OCI-LY7 (cell line): ENCODE measurements around the gene ADAMTS2. TPM values are rescaled to one million over a fixed set of nuclear protein-coding genes. Genes with fewer than 3 reads are reported as not detected.

ENCODE experiments used
- BruUV-seq: library from RNA; stranded (reverse); fragments of 400-500 nt; replicated peaks from 2 replicates; lab custom pipeline; 2021; lab: Mats Ljungman, UMichigan
- CTCF ChIA-PET: fragments of 300-600 bp; sonication (Branson Sonifier 250); formaldehyde crosslinking; loops from one replicate; lab custom pipeline; 2022; ENCODE audit warnings: antibody characterized with exemption; ENCODE audit not compliant: unreplicated experiment; lab: Charles Lee
- POLR2A ChIA-PET: fragments of 300-600 bp; sonication (Branson Sonifier 250); formaldehyde crosslinking; loops from one replicate; lab custom pipeline; 2022; ENCODE audit warnings: antibody characterized with exemption; lab: Charles Lee
- DNase-seq: peaks from one replicate; pipeline ENCODE4 v3.0.0-alpha.2; 2015; ENCODE audit warnings: low spot score
- H2AFZ ChIP-seq: fragments of 200-600 bp; sonication (generic), shearing (Covaris generic); 2 replicates; pipeline ENCODE4 v1.6.1; 2014; ENCODE audit warnings: mild to moderate bottlenecking, antibody characterized with exemption, low read length, moderate library complexity
- H3K27ac ChIP-seq: fragments of 200-600 bp; sonication (generic); 2 replicates; pipeline ENCODE4 v1.5.1; 2014; ENCODE audit warnings: mixed run types, low read depth, mild to moderate bottlenecking, moderate library complexity, low read length, inconsistent platforms; ENCODE audit not compliant: poor library complexity, severe bottlenecking
- H3K36me3 ChIP-seq: fragments of 200-600 bp; sonication (generic); 2 replicates; pipeline ENCODE4 v1.6.1; 2014; ENCODE audit warnings: mild to moderate bottlenecking, antibody characterized with exemption, low read length, moderate library complexity, mixed read lengths; ENCODE audit not compliant: insufficient read depth
- H3K4me1 ChIP-seq: fragments of 200-600 bp; sonication (generic); 2 replicates; pipeline ENCODE4 v1.5.1; 2014; ENCODE audit warnings: mild to moderate bottlenecking, low read length; ENCODE audit not compliant: insufficient read depth, poor library complexity, severe bottlenecking
- H3K4me2 ChIP-seq: fragments of 200-600 bp; sonication (generic); 2 replicates; pipeline ENCODE4 v1.6.1; 2014; ENCODE audit warnings: mild to moderate bottlenecking, low read length
- H3K4me3 ChIP-seq: fragments of 200-600 bp; sonication (generic); 2 replicates; pipeline ENCODE4 v1.5.1; 2014; ENCODE audit warnings: mild to moderate bottlenecking, low read depth, low read length; ENCODE audit not compliant: poor library complexity, severe bottlenecking
- H3K79me2 ChIP-seq: fragments of 200-600 bp; sonication (generic); 2 replicates; pipeline ENCODE4 v1.6.1; 2016; ENCODE audit warnings: low read depth, mild to moderate bottlenecking, low read length, moderate library complexity, mixed read lengths; ENCODE audit not compliant: insufficient read depth
- H3K9me2 ChIP-seq: fragments of 200-600 bp; sonication (generic); 2 replicates; pipeline ENCODE4 v1.6.1; 2016; ENCODE audit warnings: mild to moderate bottlenecking, low read length, mixed read lengths; ENCODE audit not compliant: insufficient read depth
- H3K9me3 ChIP-seq: fragments of 200-600 bp; sonication (generic); 2 replicates; pipeline ENCODE4 v1.6.1; 2014; ENCODE audit warnings: mild to moderate bottlenecking, mixed run types, low read length, mixed read lengths
- H4K20me1 ChIP-seq: fragments of 200-600 bp; sonication (generic); 2 replicates; pipeline ENCODE4 v1.6.1; 2014; ENCODE audit warnings: mild to moderate bottlenecking, antibody characterized with exemption, low read length, moderate library complexity, mixed read lengths; ENCODE audit not compliant: insufficient read depth
- CTCF ChIP-seq: fragments of 200-600 bp; sonication (generic); conservative IDR thresholded peaks from 2 replicates; pipeline ENCODE4 v1.5.1; 2014; ENCODE audit warnings: mild to moderate bottlenecking, antibody characterized with exemption, low read length, moderate library complexity, mixed read lengths
- EZH2phosphoT487 ChIP-seq: fragments of 200-600 bp; sonication (generic); IDR thresholded peaks from 2 replicates; pipeline ENCODE4 v1.6.1; 2018; ENCODE audit warnings: low read depth, borderline replicate concordance, mild to moderate bottlenecking, mixed run types, antibody characterized with exemption, low read length, moderate library complexity, mixed read lengths
- intact Hi-C: fragments of 100-400 bp; cut with micrococcal nuclease; formaldehyde crosslinking; loops from one replicate; pipeline ENCODE4 v1.10.0; 2022; ENCODE audit not compliant: unreplicated experiment
- total RNA-seq, 2 experiments: library from RNA; depleted of rRNA in 1 of 2; stranded (reverse); fragments of >200 nt in 1 of 2; shearing (Covaris generic) in 1 of 2; gene quantifications; 2 replicates each; pipeline ENCODE4 v1.2.3, GENCODE V29; 2014 to 2022

Gene ADAMTS2
- total RNA-seq, 2 experiments from 2014 or later = not detected

- no TSS peak for BruUV-seq
- POLR2A ChIA-PET = no interaction called here
- H3K4me3 ChIP-seq = no peak overlapping the region
- H3K4me1 ChIP-seq = peaks cover 3% of the 10 kb centered on the region
- H4K20me1 ChIP-seq = no peaks in the 10 kb centered on the region
- DNase-seq = no peak
- no peaks in the 10 kb centered on the region for H3K9me3 ChIP-seq
- H3K9me2 ChIP-seq = no peaks in the 10 kb centered on the region
- H3K4me2 ChIP-seq = no peak overlapping the region
- H3K36me3 ChIP-seq = no peaks in the 10 kb centered on the region
- intact Hi-C loops = no loop called here
- H3K79me2 ChIP-seq = no peaks in the 10 kb centered on the region
- H2AFZ ChIP-seq = no peak overlapping the region
- no peak for TF ChIP-seq CTCF
- TF ChIP-seq EZH2phosphoT487 = no peak
- CTCF ChIA-PET = no interaction called here
- H3K27ac ChIP-seq = no peak overlapping the region
These were observed 207.4 kb downstream of the ADAMTS2 start for GRCh38 chr5:179137643-179138567.

- H3K9me2 ChIP-seq = no peaks in the 10 kb centered on the region
- no peak overlapping the region for H3K27ac ChIP-seq
- TF ChIP-seq CTCF (no peak), EZH2phosphoT487 (no peak)
- POLR2A ChIA-PET = no interaction called here
- CTCF ChIA-PET = no interaction called here
- no peak overlapping the region for H3K4me3 ChIP-seq
- no peaks in the 10 kb centered on the region for H4K20me1 ChIP-seq
- no peaks in the 10 kb centered on the region for H3K4me1 ChIP-seq
- no peaks in the 10 kb centered on the region for H3K9me3 ChIP-seq
- H3K79me2 ChIP-seq = no peaks in the 10 kb centered on the region
- intact Hi-C loops = no loop called here
- DNase-seq = no peak
- BruUV-seq = no TSS peak
- H3K4me2 ChIP-seq = no peak overlapping the region
- H3K36me3 ChIP-seq = no peaks in the 10 kb centered on the region
- H2AFZ ChIP-seq = no peak overlapping the region
These were observed 208.1 kb downstream of the ADAMTS2 start for GRCh38 chr5:179137016-179137642.
